Embryonic facial prominence (tissue), 1 donor: ENCODE measurements around the gene ARFGAP2.
"Not testable (repeated sequence)": the region's sequence is repeated elsewhere in the genome, so short reads cannot be mapped to it uniquely, and the experiment has no call there.

Experiments used
- DNase-seq: peaks from one replicate; pipeline ENCODE4 v3.0.0-alpha.2; 2016; ENCODE audit errors: extremely low spot score

Gene ARFGAP2

GRCh38 chr11:47176328-47177228 is at the start of gene ARFGAP2:
Gene ARFGAP2 (minus strand): TSS chr11:47176879. CDS start chr11:47176853, 26 bp downstream.
- peak; percentile 93 for DNase-seq

DNA sequence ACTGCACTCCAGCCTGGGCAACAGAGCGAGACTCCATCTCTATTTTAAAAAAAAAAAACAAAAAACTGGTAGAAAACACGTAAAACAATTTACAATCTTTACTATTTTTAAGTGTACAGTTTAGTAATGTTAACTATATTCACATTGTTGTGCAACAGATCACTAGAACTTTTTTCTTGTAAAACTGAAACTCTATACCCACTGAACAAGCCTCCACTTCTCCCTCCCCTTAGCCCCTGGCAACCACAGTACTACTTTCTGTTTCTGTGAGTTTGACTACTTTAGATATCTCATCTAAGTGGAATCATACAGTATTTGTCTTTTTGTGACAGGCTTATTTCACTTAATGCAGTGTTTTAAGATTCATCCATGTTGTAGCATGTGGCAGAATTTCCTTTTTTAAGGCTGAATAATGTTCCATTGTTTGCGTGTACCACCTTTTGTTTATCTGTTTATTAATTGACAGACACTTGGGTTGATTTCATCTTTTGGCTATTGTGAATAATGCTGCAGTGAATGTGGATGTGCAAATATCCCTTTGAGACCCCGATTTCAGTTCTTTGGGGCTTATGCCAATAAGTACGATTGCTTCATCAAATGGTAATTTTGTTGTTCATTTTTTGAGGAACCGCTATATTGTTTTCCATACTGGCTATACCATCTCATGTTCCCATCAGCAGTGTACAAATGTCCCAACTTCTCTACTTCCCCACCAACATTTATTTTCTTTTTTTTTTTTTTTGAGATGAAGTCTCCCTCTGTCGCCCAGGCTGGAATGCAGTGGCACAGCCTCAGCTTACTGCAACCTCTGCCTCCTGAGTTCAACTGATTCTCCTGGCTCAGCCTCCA is 49.1 kb upstream of the ARFGAP2 start:
- no peak for DNase-seq

- no peak for DNase-seq
Measured at GRCh38 chr11:47222696-47223095, 46.0 kb upstream of the ARFGAP2 start.

GRCh38 chr11:47220401-47220821 is 43.7 kb upstream of the ARFGAP2 start:
- no peak for DNase-seq

DNA sequence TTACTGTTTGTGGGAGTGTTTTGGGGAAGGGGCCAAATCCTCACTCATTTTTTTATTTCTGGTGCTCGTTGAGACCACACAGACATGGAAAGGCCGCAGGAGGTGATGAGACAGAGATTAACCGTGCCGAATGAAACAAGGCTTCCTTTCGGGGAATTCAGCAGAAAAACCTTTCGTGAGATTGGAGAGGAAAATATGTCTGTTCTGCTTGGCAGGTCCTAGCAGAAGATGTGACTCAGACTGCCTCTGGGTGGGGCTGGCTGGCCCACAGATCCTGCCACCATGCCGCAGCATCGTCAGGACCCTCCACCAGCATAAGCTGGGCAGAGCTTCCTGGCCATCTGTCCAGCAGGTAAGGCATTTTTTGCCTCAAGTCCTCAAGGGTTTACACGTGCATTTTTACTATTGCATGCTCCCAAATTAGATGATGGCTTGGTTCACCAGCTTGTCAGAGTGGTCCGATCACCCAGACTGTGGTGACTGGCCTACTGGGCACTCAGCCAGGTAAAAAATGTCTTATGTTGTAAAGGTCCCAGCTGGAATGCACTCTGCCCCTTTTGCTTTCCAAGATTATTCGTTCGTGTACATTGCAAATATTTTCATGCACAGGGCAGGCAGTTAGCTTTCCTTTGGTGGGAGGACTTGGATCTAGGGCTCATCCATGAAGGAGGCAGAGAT is 39.6 kb upstream of the ARFGAP2 start:
- DNase-seq = peak; percentile 7

DNA sequence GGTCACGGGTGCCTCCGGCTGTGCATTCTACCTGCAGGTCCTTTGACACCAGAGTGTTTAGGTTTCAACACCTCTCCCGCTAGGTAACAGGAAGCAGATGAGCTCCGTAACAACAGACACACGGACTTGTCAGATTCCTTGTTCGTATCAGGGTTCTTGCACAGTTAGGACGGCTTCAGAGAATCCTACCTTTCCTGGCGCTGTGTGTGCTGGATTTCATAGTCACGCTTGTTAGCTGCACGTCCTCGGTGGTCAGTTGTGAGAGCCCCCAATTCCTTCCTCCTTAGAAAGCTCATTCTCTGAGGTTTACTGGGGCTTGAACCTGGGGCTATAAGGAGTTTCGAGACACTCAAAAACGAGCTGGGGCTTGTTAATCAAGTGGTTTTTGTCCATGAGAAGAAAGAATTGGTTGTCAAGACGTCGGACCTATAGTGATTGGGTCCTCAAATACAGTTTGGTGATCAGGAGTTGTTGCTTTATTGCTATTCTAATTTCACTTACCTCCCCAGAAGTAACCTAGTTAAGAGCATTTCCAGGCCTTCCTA is 38.8 kb upstream of the ARFGAP2 start:
- DNase-seq = no peak

DNA sequence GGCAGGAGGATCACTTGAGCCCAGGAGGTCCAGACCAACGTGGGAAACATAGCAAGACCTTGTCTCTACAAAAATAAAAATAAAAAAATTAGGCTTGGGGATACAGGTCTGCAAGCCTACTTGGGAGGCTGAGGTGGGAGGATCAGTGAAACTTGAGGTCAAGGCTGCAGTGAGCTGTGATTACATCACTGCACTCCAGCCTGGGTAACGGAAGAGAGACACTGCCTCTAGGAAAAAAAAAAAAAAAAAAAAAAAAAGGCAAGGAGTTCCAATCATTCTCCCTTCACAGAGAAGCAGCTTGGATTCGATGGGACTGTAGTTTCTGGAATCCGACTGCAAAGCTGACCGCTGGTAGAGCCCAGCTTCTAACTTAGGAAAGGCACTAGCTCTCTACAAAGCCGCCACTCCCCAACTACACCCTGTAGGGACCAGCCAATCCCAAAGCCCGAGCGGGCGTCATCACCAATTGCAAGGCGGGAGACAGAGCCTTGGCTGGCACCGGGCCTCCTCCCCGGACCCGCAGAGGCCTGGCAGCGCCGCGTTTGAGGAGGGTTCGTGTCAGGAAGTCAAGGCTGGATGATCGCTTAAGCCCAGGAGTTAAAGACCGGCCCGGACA is 37.4 kb upstream of the ARFGAP2 start:
- DNase-seq = no peak

DNA sequence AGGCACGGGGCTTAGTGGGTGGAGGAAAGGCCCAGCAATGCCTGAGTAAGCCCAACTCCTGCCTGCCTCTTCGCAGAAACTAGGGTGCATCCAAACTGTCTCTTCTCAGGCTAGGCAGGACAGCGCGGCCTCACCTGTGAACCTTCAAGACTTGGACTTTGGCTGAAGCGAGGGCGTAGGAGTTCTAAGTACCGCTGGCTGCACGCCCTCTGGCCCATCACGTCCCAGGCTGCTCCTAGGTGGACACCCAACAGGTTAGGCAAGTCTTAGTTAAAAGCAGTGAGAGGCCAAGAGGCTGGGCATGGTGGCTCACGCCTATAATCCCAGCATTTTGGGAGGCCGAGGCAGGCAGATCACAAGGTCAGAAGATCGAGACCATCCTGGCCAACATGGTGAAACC is 36.3 kb upstream of the ARFGAP2 start:
- DNase-seq = no peak

DNA sequence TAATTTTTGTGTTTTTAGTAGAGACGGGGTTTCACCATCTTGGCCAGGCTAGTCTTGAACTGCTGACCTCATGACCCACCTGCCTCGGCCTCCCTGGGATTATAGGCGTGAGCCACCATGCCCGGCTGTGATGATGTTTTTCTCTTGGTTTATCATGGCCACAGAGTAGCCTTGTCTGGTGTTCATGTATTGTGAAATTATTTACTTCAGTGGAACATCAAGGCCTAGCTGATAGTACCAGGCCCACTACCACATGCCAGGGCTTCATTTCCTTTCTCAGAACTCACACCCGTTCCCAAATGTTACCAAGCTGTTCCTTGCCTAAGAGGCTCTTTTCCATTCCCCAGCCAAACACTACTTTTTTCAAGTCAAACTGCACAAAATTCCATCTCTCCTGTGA is 31.9 kb upstream of the ARFGAP2 start:
- DNase-seq = no peak

GRCh38 chr11:47208008-47208552 is 31.4 kb upstream of the ARFGAP2 start:
- not testable (repeated sequence) for DNase-seq

- DNase-seq = no peak
Measured at GRCh38 chr11:47207459-47207858, 30.8 kb upstream of the ARFGAP2 start.

- not testable (repeated sequence) for DNase-seq
Measured at GRCh38 chr11:47206577-47206976, 29.9 kb upstream of the ARFGAP2 start.

DNA sequence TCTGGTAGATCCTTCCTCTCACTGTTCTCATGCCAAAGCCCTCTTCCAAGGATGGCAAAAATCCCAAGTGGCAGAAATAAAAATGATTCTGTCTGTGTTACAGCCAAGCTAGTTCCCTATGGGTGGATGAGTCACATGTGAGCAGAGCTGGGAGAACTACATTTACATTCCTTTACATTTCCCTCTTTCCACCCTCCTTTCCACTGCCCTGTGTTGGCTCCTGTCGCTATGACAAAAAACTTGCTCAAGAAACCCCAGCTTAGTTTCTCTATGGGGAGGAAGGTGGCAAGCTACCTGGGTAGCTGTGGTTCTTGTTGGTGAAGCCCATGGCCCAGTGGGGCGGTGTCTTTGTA is 27.9 kb upstream of the ARFGAP2 start:
- DNase-seq = no peak

- DNase-seq = no peak
Measured at GRCh38 chr11:47202576-47202975, 25.9 kb upstream of the ARFGAP2 start.

- no peak for DNase-seq
Measured at GRCh38 chr11:47201015-47201414, 24.3 kb upstream of the ARFGAP2 start.

DNA sequence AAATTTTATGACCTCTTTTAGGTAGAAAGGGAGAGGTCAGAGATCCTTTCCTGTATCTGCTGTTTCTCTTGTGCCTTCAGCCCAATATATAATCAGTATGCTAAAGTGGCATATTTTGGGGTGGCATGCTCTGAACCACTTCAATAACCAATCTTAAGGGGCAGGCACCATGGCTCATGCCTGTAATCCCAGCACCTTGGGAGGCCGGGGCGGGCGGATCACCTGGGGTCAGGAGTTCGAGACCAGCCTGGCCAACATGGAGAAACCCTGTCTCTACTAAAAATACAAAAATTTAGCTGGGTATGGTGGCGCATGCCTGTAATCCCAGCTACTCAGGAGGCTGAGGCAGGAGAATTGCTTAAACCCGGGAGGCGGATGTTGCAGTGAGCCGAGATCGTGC is 21.5 kb upstream of the ARFGAP2 start:
- not testable (repeated sequence) for DNase-seq

- DNase-seq = no peak
Measured at GRCh38 chr11:47192111-47192510, 15.4 kb upstream of the ARFGAP2 start.

GRCh38 chr11:47191137-47191536 is 14.5 kb upstream of the ARFGAP2 start:
- DNase-seq = not testable (repeated sequence)

- no peak for DNase-seq
Measured at GRCh38 chr11:47189100-47189834, 12.6 kb upstream of the ARFGAP2 start.

GRCh38 chr11:47188259-47188658 is 11.6 kb upstream of the ARFGAP2 start:
- no peak for DNase-seq
